WTC11 (cell line): Measurements from ENCODE around the gene TPRG1L. TPM values are rescaled to one million over a fixed set of nuclear protein-coding genes. Genes with fewer than 3 reads are reported as not detected.

ENCODE experiments used
- ATAC-seq: fragments of 200-7000 bp; cut with Tn5 transposase; 2 replicates; pipeline ENCODE4 v1.10.0; 2021; ENCODE audit warnings: mild to moderate bottlenecking, moderate library complexity
- CTCF ChIA-PET: fragments of 300-600 bp; sonication (Branson Sonifier 250); formaldehyde crosslinking; loops from one replicate; lab custom pipeline; 2021; ENCODE audit warnings: antibody characterized with exemption; lab: Charles Lee
- POLR2A ChIA-PET: fragments of 350-600 bp; sonication (Branson Sonifier 250); formaldehyde crosslinking; loops from one replicate; lab custom pipeline; 2021; ENCODE audit warnings: antibody characterized with exemption; lab: Charles Lee
- DNase-seq: peaks from one replicate; pipeline ENCODE4 v3.0.0; 2021; ENCODE audit warnings: low spot score
- H3K27ac Mint-ChIP-seq: 2 replicates; pipeline ENCODE4 v1.8.0; 2021; ENCODE audit warnings: mixed read lengths
- H3K27me3 Mint-ChIP-seq: 2 replicates; pipeline ENCODE4 v1.8.0; 2021; ENCODE audit warnings: low read depth, mild to moderate bottlenecking, moderate library complexity, mixed read lengths
- H3K36me3 Mint-ChIP-seq: 2 replicates; pipeline ENCODE4 v1.8.0; 2021; ENCODE audit warnings: mixed read lengths
- H3K4me1 Mint-ChIP-seq: 2 replicates; pipeline ENCODE4 v1.8.0; 2022; ENCODE audit warnings: mixed read lengths
- H3K4me3 Mint-ChIP-seq: 2 replicates; pipeline ENCODE4 v1.8.0; 2021; ENCODE audit warnings: mild to moderate bottlenecking, moderate library complexity, mixed read lengths
- H3K9me3 Mint-ChIP-seq: 2 replicates; pipeline ENCODE4 v1.8.0; 2021; ENCODE audit warnings: mixed read lengths
- E2F4 ChIP-seq: sonication (generic); formaldehyde crosslinking; IDR thresholded peaks from 2 replicates; pipeline ENCODE4 v1.8.1; 2022; ENCODE audit warnings: low read depth, mild to moderate bottlenecking, moderate library complexity, missing genetic modification reagents, borderline replicate concordance
- E2F5 ChIP-seq: sonication (generic); formaldehyde crosslinking; IDR thresholded peaks from 2 replicates; pipeline ENCODE4 v1.8.1; 2022; ENCODE audit warnings: mild to moderate bottlenecking, moderate library complexity, missing genetic modification reagents
- EMX1 ChIP-seq: fragments of 250-450 bp; sonication (Bioruptor Pico); IDR thresholded peaks from 2 replicates; pipeline ENCODE4 v1.8.0; 2021; ENCODE audit warnings: mild to moderate bottlenecking
- GTF2I ChIP-seq: fragments of 250-450 bp; sonication (Bioruptor Pico); conservative IDR thresholded peaks from 2 replicates; pipeline ENCODE4 v1.4.0; 2021; ENCODE audit warnings: mild to moderate bottlenecking
- HMGA2 ChIP-seq: fragments of 250-450 bp; sonication (Bioruptor Pico); IDR thresholded peaks from 2 replicates; pipeline ENCODE4 v1.4.0; 2021; ENCODE audit warnings: mild to moderate bottlenecking, moderate library complexity
- IRF2 ChIP-seq: sonication (generic); formaldehyde crosslinking; IDR thresholded peaks from 2 replicates; pipeline ENCODE4 v1.8.0; 2022; ENCODE audit warnings: low read depth, missing genetic modification reagents, borderline replicate concordance
- JUN ChIP-seq: sonication (generic); formaldehyde crosslinking; IDR thresholded peaks from 2 replicates; pipeline ENCODE4 v1.8.0; 2023; ENCODE audit warnings: mild to moderate bottlenecking, missing genetic modification reagents
- MYBL2 ChIP-seq: sonication (generic); formaldehyde crosslinking; IDR thresholded peaks from 2 replicates; pipeline ENCODE4 v1.8.1; 2023; ENCODE audit warnings: mild to moderate bottlenecking, moderate library complexity, missing genetic modification reagents
- NFE2L1 ChIP-seq: sonication (generic); formaldehyde crosslinking; IDR thresholded peaks from 2 replicates; pipeline ENCODE4 v1.8.1; 2023; ENCODE audit warnings: missing genetic modification reagents
- TCF7 ChIP-seq: sonication (generic); formaldehyde crosslinking; IDR thresholded peaks from 2 replicates; pipeline ENCODE4 v1.8.0; 2022; ENCODE audit warnings: mild to moderate bottlenecking, low read depth, missing genetic modification reagents, moderate library complexity
- ZBTB21 ChIP-seq: sonication (generic); formaldehyde crosslinking; IDR thresholded peaks from 2 replicates; pipeline ENCODE4 v1.8.1; 2023; ENCODE audit warnings: mild to moderate bottlenecking, missing genetic modification reagents, borderline replicate concordance
- ZMAT4 ChIP-seq: fragments of 250-450 bp; sonication (Bioruptor Pico); IDR thresholded peaks from 2 replicates; pipeline ENCODE4 v1.9.0; 2021; ENCODE audit warnings: mild to moderate bottlenecking
- ZNF425 ChIP-seq: fragments of 250-450 bp; sonication (Bioruptor Pico); conservative IDR thresholded peaks from 2 replicates; pipeline ENCODE4 v1.9.0; 2021; ENCODE audit warnings: mild to moderate bottlenecking
- ZSCAN18 ChIP-seq: fragments of 250-450 bp; sonication (Bioruptor Pico); IDR thresholded peaks from 2 replicates; pipeline ENCODE4 v2.1.2; 2022; ENCODE audit warnings: mild to moderate bottlenecking, moderate library complexity
- total RNA-seq: library from RNA; stranded (reverse); gene quantifications from 3 replicates; pipeline ENCODE4 v1.2.3, GENCODE V29; 2021
- TF ChIP-seq, protein P1 (sequence below): sonication (generic); formaldehyde crosslinking; IDR thresholded peaks from 2 replicates; pipeline ENCODE4 v1.8.1; 2023; ENCODE audit warnings: mild to moderate bottlenecking, missing genetic modification reagents, borderline replicate concordance
- TF ChIP-seq, protein P2 (sequence below): sonication (generic); formaldehyde crosslinking; IDR thresholded peaks from 2 replicates; pipeline ENCODE4 v1.8.1; 2022; ENCODE audit warnings: low read depth, missing genetic modification reagents, borderline replicate concordance
- TF ChIP-seq, protein P3 (sequence below): sonication (generic); formaldehyde crosslinking; IDR thresholded peaks from 2 replicates; pipeline ENCODE4 v1.8.1; 2023; ENCODE audit warnings: mild to moderate bottlenecking, missing genetic modification reagents, moderate library complexity
- TF ChIP-seq, protein P4 (sequence below): sonication (generic); formaldehyde crosslinking; conservative IDR thresholded peaks from 2 replicates; pipeline ENCODE4 v1.8.1; 2023; ENCODE audit warnings: mild to moderate bottlenecking, low read depth, missing genetic modification reagents, moderate library complexity

The TPRG1L gene
- total RNA-seq, 1 experiment from 2014 or later, result 20.9 TPM

DNA sequence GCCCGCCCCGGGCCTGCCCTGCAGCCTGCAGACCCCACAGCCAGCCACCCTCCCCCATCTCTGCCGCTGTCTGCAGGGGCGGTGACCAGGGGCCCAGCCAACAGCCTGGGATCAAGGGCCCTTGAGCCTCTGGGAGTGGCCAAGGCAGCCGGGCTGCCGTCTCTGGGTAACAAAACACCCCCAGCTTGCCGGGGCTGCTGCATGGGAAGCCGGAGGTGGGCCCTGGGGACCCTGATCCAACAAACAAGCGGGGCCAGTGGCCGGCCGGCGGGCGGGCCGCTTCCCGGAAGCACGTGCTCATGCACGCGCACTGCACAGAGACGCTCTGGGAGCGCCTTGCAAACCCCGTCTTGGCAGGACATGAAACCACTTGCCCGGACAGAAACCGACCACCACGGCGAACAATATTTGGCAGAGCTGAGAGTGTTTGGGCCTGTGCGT, 26.7 kb upstream of the TPRG1L start (continued):
- TF ChIP-seq, protein P1, sequence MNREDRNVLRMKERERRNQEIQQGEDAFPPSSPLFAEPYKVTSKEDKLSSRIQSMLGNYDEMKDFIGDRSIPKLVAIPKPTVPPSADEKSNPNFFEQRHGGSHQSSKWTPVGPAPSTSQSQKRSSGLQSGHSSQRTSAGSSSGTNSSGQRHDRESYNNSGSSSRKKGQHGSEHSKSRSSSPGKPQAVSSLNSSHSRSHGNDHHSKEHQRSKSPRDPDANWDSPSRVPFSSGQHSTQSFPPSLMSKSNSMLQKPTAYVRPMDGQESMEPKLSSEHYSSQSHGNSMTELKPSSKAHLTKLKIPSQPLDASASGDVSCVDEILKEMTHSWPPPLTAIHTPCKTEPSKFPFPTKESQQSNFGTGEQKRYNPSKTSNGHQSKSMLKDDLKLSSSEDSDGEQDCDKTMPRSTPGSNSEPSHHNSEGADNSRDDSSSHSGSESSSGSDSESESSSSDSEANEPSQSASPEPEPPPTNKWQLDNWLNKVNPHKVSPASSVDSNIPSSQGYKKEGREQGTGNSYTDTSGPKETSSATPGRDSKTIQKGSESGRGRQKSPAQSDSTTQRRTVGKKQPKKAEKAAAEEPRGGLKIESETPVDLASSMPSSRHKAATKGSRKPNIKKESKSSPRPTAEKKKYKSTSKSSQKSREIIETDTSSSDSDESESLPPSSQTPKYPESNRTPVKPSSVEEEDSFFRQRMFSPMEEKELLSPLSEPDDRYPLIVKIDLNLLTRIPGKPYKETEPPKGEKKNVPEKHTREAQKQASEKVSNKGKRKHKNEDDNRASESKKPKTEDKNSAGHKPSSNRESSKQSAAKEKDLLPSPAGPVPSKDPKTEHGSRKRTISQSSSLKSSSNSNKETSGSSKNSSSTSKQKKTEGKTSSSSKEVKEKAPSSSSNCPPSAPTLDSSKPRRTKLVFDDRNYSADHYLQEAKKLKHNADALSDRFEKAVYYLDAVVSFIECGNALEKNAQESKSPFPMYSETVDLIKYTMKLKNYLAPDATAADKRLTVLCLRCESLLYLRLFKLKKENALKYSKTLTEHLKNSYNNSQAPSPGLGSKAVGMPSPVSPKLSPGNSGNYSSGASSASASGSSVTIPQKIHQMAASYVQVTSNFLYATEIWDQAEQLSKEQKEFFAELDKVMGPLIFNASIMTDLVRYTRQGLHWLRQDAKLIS (CRISPR knock-in tag), result no peak
- TF ChIP-seq ZMAT4 (CRISPR knock-in tag) (no peak), IRF2 (CRISPR knock-in tag) (no peak), ZNF425 (CRISPR knock-in tag) (no peak), ZBTB21 (CRISPR knock-in tag) (no peak)
- TF ChIP-seq, protein P2, sequence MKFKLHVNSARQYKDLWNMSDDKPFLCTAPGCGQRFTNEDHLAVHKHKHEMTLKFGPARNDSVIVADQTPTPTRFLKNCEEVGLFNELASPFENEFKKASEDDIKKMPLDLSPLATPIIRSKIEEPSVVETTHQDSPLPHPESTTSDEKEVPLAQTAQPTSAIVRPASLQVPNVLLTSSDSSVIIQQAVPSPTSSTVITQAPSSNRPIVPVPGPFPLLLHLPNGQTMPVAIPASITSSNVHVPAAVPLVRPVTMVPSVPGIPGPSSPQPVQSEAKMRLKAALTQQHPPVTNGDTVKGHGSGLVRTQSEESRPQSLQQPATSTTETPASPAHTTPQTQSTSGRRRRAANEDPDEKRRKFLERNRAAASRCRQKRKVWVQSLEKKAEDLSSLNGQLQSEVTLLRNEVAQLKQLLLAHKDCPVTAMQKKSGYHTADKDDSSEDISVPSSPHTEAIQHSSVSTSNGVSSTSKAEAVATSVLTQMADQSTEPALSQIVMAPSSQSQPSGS (CRISPR knock-in tag), result no peak

- Mint-ChIP-seq H3K36me3 (no peaks in the 10 kb centered on the region), H3K27ac (peak overlapping the region; percentile 87), H3K9me3 (no peaks in the 10 kb centered on the region), H3K27me3 (no peaks in the 10 kb centered on the region), H3K4me3 (no peak overlapping the region), H3K4me1 (peaks cover 19% of the 10 kb centered on the region)
- ChIA-PET CTCF (interaction anchor here (0.6 to 3.0 kb wide), 13 partner anchors 9 to 174 kb away, joined by 3 to 16 read pairs (median 4); partner anchors contain the start of gene TP73), POLR2A (no interaction called here)
- DNase-seq, result no peak
- peak; percentile 19; the same call in 1 of the 2 replicates for ATAC-seq
- TF ChIP-seq, protein P3, sequence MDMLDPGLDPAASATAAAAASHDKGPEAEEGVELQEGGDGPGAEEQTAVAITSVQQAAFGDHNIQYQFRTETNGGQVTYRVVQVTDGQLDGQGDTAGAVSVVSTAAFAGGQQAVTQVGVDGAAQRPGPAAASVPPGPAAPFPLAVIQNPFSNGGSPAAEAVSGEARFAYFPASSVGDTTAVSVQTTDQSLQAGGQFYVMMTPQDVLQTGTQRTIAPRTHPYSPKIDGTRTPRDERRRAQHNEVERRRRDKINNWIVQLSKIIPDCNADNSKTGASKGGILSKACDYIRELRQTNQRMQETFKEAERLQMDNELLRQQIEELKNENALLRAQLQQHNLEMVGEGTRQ, result no peak
- TF ChIP-seq IRF2 (CRISPR knock-in tag), result no peak
- TF ChIP-seq E2F4, result no peak
- no peak for TF ChIP-seq HMGA2 (CRISPR knock-in tag)
- no peak for TF ChIP-seq EMX1 (CRISPR knock-in tag)
- TF ChIP-seq TCF7, result no peak
- TF ChIP-seq, protein P4, sequence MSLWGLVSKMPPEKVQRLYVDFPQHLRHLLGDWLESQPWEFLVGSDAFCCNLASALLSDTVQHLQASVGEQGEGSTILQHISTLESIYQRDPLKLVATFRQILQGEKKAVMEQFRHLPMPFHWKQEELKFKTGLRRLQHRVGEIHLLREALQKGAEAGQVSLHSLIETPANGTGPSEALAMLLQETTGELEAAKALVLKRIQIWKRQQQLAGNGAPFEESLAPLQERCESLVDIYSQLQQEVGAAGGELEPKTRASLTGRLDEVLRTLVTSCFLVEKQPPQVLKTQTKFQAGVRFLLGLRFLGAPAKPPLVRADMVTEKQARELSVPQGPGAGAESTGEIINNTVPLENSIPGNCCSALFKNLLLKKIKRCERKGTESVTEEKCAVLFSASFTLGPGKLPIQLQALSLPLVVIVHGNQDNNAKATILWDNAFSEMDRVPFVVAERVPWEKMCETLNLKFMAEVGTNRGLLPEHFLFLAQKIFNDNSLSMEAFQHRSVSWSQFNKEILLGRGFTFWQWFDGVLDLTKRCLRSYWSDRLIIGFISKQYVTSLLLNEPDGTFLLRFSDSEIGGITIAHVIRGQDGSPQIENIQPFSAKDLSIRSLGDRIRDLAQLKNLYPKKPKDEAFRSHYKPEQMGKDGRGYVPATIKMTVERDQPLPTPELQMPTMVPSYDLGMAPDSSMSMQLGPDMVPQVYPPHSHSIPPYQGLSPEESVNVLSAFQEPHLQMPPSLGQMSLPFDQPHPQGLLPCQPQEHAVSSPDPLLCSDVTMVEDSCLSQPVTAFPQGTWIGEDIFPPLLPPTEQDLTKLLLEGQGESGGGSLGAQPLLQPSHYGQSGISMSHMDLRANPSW, result no peak
- no peak for TF ChIP-seq MYBL2 (CRISPR knock-in tag)
- TF ChIP-seq ZBTB21 (CRISPR knock-in tag), result no peak
- no peak for TF ChIP-seq E2F5
- TF ChIP-seq NFE2L1 (CRISPR knock-in tag), result no peak
- TF ChIP-seq JUN (CRISPR knock-in tag), result no peak
- TF ChIP-seq ZSCAN18 (CRISPR knock-in tag), result no peak
- TF ChIP-seq GTF2I, result no peak
These were observed 26.1 kb upstream of the TPRG1L start for GRCh38 chr1:3598522-3599285.
